Stomach (tissue), 9 donors: ENCODE results near the gene FUT8. TPM values are rescaled to one million over a fixed set of nuclear protein-coding genes. Genes with fewer than 3 reads are reported as not detected.

ENCODE experiments used
- DNase-seq, 2 donors: peaks; one replicate each; pipeline versions ENCODE4 v3.0.0 to v3.0.0-alpha.2; 2013 to 2019
- H3K27ac ChIP-seq, 5 donors: fragments of 200-600 bp in 4 of 5; sonication (generic) in 4 of 5; one replicate each; pipeline ENCODE4 v1.5.1; 2013 to 2019; ENCODE audit warnings: mild to moderate bottlenecking in 1 of 5, moderate library complexity in 1 of 5
- H3K27me3 ChIP-seq, 3 donors: fragments of 200-600 bp; sonication (generic); one replicate each; pipeline ENCODE4 v1.5.1; 2017 to 2019; ENCODE audit warnings: mixed run types in 1 of 3
- H3K36me3 ChIP-seq, 4 donors: fragments of 200-600 bp; sonication (generic); 1 replicate in 3 of 4; 2 replicates in 1 of 4; pipeline ENCODE4 v1.5.1; 2016 to 2019
- H3K4me1 ChIP-seq, 4 donors: fragments of 200-600 bp; sonication (generic); one replicate each; pipeline ENCODE4 v1.5.1; 2016 to 2019
- H3K4me3 ChIP-seq, 4 donors: fragments of 200-600 bp; sonication (generic) in 3 of 4; one replicate each; pipeline ENCODE4 v1.5.1; 2016 to 2019; ENCODE audit warnings: mild to moderate bottlenecking in 1 of 4
- H3K9me3 ChIP-seq, 4 donors: fragments of 200-600 bp; sonication (generic); one replicate each; pipeline ENCODE4 v1.5.1; 2016 to 2019
- EP300 ChIP-seq: sonication (generic); formaldehyde crosslinking; IDR thresholded peaks from one replicate; pipeline ENCODE4 v1.6.1; 2017; ENCODE audit warnings: antibody characterized with exemption
- POLR2A ChIP-seq, 4 donors: fragments of 450-650 bp; IDR thresholded peaks; one replicate each; pipeline ENCODE4 v1.6.1; 2016; ENCODE audit warnings: antibody characterized with exemption in 4 of 4, control low read depth in 2 of 4, mild to moderate bottlenecking in 1 of 4, moderate library complexity in 1 of 4
- POLR2AphosphoS5 ChIP-seq, 3 donors: sonication (generic); formaldehyde crosslinking; IDR thresholded peaks; one replicate each; pipeline ENCODE4 v1.6.1; 2016; ENCODE audit warnings: antibody characterized with exemption in 3 of 3
- WGBS, 5 donors: extraction: QIAGEN DNeasy Blood & Tissue Kit in 3 of 5; methylation state at CpG; one replicate each; pipeline versions ENCODE4 v1.1.5 to v1.1.7; 2013 to 2018; 5-methylcytosine and 5-hydroxymethylcytosine counted together
- intact Hi-C: fragments of 100-400 bp; cut with DNase I; formaldehyde crosslinking; loops from one replicate; pipeline ENCODE4 v1.15.1; 2023; ENCODE audit warnings: low total_unique reads
- polyA plus RNA-seq, 3 donors: library from polyadenylated mRNA; stranded (reverse); fragments of 200-250 nt; gene quantifications; one replicate each; pipeline ENCODE4 v1.2.3, GENCODE V29; 2013
- total RNA-seq, 5 donors: library from RNA; depleted of rRNA; stranded (reverse); fragments of >200 nt; gene quantifications; one replicate each; pipeline versions ENCODE4 v1.1.0 to v1.2.3, GENCODE V29; 2014 to 2016
- TF ChIP-seq, protein P1 (sequence below), 7 experiments: fragments of 450-650 bp in 4 of 7; fragments of 200-600 bp in 3 of 7; sonication (generic) in 3 of 7; IDR thresholded peaks; one replicate each; pipeline ENCODE4 v1.5.1; 2016 to 2019; ENCODE audit warnings: antibody characterized with exemption in 7 of 7, control low read depth in 2 of 7, mild to moderate bottlenecking in 1 of 7
- donor health status: healthy with polysubstance abuse.
- donor health status: Bipolar disorder and iron deficiency.
- donor health status: healthy.

FUT8 gene
- total and polyA plus RNA-seq, 8 donors: 17.4 to 175 (median 36.7) TPM

DNA sequence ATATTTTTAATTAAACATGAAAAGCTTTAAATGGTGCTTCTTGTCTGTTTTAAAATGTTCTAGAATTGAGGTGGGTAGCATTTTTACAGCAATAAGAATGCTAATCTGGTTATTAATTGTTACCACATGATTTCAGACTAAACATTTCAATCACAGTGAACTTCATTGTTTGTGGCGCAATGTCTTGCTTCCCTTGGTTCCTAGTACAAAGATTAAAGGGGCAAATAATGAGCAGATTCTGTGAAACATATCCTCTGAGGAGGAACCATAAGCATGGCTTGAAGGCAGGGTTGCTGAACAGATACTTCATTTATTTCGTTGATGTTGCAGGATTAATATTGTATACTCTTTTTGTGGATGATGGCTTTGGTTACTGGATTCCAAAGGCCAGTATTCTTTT is 162.1 kb downstream of the FUT8 start:
- H3K27ac ChIP-seq: no peak overlapping the region
- H3K9me3 ChIP-seq: no peaks in the 10 kb centered on the region
- H3K4me3 ChIP-seq: no peak overlapping the region
- no peaks in the 10 kb centered on the region for H3K27me3 ChIP-seq
- TF ChIP-seq POLR2AphosphoS5 (IDR thresholded peaks at IDR 0.05): no peak
- no peak for TF ChIP-seq POLR2A (IDR thresholded peaks at IDR 0.05)
- TF ChIP-seq, protein P1, sequence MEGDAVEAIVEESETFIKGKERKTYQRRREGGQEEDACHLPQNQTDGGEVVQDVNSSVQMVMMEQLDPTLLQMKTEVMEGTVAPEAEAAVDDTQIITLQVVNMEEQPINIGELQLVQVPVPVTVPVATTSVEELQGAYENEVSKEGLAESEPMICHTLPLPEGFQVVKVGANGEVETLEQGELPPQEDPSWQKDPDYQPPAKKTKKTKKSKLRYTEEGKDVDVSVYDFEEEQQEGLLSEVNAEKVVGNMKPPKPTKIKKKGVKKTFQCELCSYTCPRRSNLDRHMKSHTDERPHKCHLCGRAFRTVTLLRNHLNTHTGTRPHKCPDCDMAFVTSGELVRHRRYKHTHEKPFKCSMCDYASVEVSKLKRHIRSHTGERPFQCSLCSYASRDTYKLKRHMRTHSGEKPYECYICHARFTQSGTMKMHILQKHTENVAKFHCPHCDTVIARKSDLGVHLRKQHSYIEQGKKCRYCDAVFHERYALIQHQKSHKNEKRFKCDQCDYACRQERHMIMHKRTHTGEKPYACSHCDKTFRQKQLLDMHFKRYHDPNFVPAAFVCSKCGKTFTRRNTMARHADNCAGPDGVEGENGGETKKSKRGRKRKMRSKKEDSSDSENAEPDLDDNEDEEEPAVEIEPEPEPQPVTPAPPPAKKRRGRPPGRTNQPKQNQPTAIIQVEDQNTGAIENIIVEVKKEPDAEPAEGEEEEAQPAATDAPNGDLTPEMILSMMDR (IDR thresholded peaks at IDR 0.05): no peak
- no peak for TF ChIP-seq EP300
- DNase-seq: no peak
- peaks cover 0 to 7% (median 0%) of the 10 kb centered on the region in 4 donors for H3K4me1 ChIP-seq
- H3K36me3 ChIP-seq: peaks cover 0 to 7% (median 2%) of the 10 kb centered on the region in 4 donors
- intact Hi-C loops: no loop called here
- 48 to 91% (median 64%) methylated on average over 2 of the region's 2 CpGs for WGBS, 5 donors

DNA sequence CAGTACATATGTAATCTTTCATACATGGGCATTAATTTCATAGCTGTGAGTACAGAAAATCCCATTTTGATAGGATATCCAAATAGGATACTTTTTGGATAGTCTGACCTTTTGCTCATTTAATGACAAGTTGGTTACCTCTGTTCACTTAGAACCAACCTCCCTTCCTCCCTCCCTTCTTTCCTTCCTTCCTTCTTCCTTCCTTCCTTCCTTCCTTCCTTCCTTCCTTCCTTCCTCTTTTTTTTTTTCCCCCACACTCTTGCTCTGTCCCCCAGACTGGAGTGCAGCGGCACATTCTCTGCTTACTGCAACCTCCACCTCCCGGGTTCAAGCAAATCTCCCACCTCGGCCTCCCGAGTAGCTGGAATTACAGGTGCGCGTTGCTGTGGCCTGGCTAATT is 162.9 kb downstream of the FUT8 start:
- Histone ChIP-seq H3K27ac (no peak overlapping the region), H3K36me3 (peaks cover 0 to 7% (median 2%) of the 10 kb centered on the region in 4 donors), H3K9me3 (no peaks in the 10 kb centered on the region), H3K4me1 (peaks cover 0 to 7% (median 0%) of the 10 kb centered on the region in 4 donors), H3K4me3 (no peak overlapping the region), H3K27me3 (no peaks in the 10 kb centered on the region)
- intact Hi-C loops: no loop called here
- WGBS, 5 donors: 96 to 99% (median 97%) methylated on average over 6 of the region's 6 CpGs
- no peak for DNase-seq
- TF ChIP-seq, protein P1 (IDR thresholded peaks at IDR 0.05): no peak
- TF ChIP-seq EP300: no peak
- TF ChIP-seq POLR2A (IDR thresholded peaks at IDR 0.05): no peak
- TF ChIP-seq POLR2AphosphoS5 (IDR thresholded peaks at IDR 0.05): no peak

DNA sequence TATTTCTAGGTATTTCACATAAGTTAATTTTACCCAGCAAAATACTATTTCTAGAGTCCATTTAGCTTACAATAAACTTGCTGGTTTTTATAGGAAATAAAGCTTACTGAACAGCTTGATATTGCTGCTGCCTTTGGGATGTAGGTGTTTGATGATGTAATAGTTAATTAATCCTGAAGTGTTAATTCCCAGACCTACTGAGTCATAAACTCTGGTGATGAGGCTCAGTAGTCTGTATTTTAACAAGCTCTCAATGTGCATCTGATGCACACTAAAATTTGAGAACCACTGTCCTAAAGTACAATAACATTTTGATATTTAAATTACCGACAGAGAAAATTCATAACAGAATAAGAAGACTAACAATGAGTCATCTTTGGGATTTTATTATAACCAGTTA is 168.4 kb downstream of the FUT8 start:
- no peak for DNase-seq
- TF ChIP-seq EP300 (no peak), POLR2A (IDR thresholded peaks at IDR 0.05) (no peak), POLR2AphosphoS5 (IDR thresholded peaks at IDR 0.05) (no peak)
- TF ChIP-seq, protein P1 (IDR thresholded peaks at IDR 0.05): no peak
- peaks cover 0 to 3% (median 0%) of the 10 kb centered on the region in 4 donors for H3K36me3 ChIP-seq
- 20 to 68% (median 54%) methylated on average over 1 of the region's 1 CpG for WGBS, 5 donors
- H3K4me1 ChIP-seq: no peaks in the 10 kb centered on the region
- H3K4me3 ChIP-seq: no peak overlapping the region
- no peak overlapping the region for H3K27ac ChIP-seq
- intact Hi-C loops: no loop called here
- H3K27me3 ChIP-seq: no peaks in the 10 kb centered on the region
- H3K9me3 ChIP-seq: no peaks in the 10 kb centered on the region

- whole genome bisulfite sequencing, 5 donors: 63 to 73% (median 69%) methylated on average over 3 of the region's 3 CpGs
- H3K27me3 ChIP-seq: no peaks in the 10 kb centered on the region
- no peak for DNase-seq
- TF ChIP-seq POLR2AphosphoS5 (IDR thresholded peaks at IDR 0.05): no peak
- TF ChIP-seq, protein P1 (IDR thresholded peaks at IDR 0.05): no peak
- no peak for TF ChIP-seq EP300
- no peak for TF ChIP-seq POLR2A (IDR thresholded peaks at IDR 0.05)
- intact Hi-C loops: no loop called here
- H3K27ac ChIP-seq: no peak overlapping the region
- H3K4me1 ChIP-seq: no peaks in the 10 kb centered on the region
- peaks cover 0 to 3% (median 0%) of the 10 kb centered on the region in 4 donors for H3K36me3 ChIP-seq
- H3K9me3 ChIP-seq: no peaks in the 10 kb centered on the region
- no peak overlapping the region for H3K4me3 ChIP-seq
These were observed 168.8 kb downstream of the FUT8 start for GRCh38 chr14:65581378-65581777.
